ENCODE data around the gene UGT1A4.

The UGT1A4 gene

GRCh38 chr2:233718552-233718951 is at the start of gene UGT1A4:
TSS of gene UGT1A4 (plus strand) at chr2:233718736. CDS start at chr2:233718821, 85 bp downstream.
- no peak for DNase-seq

GRCh38 chr2:233671290-233672161 is 47.0 kb upstream of the UGT1A4 start, which contains the start of gene UGT1A9:
TSS of gene UGT1A9 (plus strand) at chr2:233671898. CDS start at chr2:233671935, 37 bp downstream.
- no peak for DNase-seq

DNA sequence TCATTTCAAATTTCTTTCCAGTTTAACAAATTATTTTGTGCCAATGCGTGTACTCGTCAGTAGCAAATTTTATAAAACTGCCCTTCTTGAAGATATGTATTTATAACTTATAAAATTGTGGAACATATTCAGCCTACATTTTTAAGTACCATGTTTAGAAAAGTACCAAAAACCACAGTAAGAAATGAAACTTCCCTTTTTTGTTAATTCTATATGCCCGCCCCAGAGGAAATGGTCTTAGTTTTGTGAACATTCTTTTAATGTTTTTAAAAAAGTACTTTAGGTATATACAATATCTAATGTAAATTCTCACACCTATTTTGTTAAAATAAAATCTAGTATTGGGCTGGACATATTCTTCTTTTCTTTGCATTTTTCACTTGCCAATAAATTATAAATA is 45.6 kb upstream of the UGT1A4 start:
- no peak for DNase-seq

GRCh38 chr2:233673896-233674295 is 44.6 kb upstream of the UGT1A4 start:
- no peak for DNase-seq

- no peak for DNase-seq
These were observed 44.2 kb upstream of the UGT1A4 start for GRCh38 chr2:233674314-233674713.

GRCh38 chr2:233674995-233675394 is 43.5 kb upstream of the UGT1A4 start:
- no peak for DNase-seq

GRCh38 chr2:233676046-233676445 is 42.5 kb upstream of the UGT1A4 start:
- no peak for DNase-seq

DNA sequence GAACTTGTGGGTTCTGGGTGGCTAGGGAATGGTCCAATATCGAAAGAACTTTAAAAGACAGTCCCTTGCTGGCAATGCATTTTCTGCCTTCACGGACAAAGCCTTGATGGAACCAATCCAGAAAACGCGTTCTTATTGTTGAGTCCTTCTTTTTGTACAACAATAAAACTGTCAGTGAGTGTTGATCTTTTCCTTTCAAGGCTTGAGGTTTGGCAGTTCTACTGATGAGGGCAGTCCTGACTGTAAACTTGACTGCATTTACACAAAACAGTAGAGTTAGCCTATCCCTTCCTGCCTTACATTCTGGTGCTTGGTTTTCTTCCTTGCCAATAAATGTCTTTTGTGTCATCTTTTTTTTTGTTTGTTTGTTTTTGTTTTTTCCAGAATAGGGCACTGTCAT is 39.3 kb upstream of the UGT1A4 start:
- no peak for DNase-seq

- DNase-seq: no peak
These were observed 38.0 kb upstream of the UGT1A4 start for GRCh38 chr2:233680361-233681045.

DNA sequence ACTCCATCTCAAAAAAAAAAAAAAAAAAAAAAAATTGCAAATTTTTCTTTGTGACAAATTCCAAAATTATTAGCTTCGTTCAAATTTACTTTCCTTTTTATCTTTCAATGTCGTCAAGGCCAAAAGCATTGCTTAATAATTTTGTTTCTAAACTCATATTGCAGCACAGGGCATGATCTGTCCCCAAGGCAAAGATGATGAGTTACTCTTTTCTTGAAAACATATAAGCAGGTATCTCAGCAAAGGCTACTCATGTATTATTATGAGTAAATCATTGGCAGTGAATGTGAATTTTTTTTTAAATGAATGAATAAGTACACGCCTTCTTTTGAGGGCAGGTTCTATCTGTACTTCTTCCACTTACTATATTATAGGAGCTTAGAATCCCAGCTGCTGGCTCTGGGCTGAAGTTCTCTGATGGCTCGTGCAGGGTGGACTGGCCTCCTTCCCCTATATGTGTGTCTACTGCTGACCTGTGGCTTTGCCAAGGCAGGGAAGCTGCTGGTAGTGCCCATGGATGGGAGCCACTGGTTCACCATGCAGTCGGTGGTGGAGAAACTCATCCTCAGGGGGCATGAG is 36.9 kb upstream of the UGT1A4 start, which contains the start of gene UGT1A7:
Gene UGT1A7, plus strand, starts transcription at position 381 of the 579 bp plus-strand sequence. Its CDS starts 37 bp downstream, at position 418.
- DNase-seq: no peak

DNA sequence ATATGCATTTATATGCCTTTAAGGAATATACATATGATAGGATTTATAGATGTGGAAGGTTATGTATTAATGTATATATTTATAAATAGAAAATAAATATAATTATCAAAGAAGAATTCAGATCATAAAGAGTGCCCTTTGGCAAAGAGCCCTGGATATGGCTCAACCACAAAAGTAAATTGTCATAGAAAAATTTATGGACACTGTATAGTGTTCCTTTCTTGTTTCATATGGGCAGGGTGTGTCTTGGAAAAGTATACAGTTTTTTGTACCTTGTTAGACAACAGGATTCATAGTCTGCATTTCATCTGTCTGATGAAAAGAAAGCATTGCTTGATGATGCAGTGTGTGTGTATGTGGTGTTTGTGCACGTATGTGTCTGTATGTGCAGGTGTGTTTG is 33.9 kb upstream of the UGT1A4 start:
- no peak for DNase-seq

DNA sequence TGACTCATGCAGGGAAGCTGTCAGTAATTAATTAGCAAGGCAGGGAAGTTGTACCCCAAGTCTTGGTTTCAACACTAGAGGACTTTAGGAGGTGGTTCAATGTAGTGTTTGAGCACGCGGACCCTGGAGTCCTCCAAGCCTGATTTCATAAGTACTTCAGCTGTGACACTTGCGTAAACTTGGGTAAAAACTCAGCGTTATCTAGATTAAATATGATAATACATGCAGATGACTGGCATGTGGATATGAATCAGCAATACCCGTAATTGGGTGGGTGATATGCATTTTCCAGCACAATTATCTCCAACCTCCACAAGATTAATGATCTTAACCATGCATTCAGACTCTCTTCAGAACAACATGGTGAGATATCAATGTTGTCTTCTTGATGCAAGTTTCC is 31.6 kb upstream of the UGT1A4 start:
- no peak for DNase-seq

DNA sequence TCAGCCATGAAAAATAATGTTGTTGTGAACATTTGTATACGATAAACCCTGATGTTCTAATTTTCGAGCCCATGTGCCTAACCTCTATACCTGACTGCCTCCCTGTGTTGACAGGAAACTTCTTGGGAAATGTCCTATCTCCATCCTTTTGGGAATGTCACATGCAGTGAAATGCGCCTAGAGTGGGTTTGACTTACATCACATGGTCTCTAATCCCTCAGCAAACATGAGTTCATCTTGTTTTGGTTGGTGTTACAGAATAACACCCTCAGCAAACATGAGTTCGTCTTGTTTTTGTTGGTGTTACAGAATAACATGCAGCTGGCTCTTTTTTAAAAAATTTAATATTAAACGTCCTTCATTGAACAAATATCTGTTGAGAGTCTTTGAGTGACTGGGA is 30.2 kb upstream of the UGT1A4 start:
- no peak for DNase-seq

DNA sequence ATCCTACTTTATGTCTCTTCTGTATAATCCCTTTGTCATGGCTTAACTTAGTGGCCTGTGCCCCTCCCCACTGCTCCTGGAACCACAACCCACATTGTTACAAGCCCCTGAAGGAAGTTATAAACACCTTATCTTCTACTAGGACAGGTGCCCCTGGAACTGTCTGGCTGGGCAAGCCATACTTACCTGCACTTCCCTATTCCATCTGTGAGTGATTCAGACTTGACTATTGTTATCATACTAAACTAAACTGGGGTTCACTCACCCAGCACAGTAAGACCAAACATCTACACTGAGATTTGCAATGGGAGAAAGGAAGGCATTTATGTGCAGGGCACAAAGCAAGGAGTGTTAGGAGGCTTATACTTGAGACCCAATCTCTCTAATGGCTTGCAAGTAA is 29.5 kb upstream of the UGT1A4 start:
- no peak for DNase-seq

DNA sequence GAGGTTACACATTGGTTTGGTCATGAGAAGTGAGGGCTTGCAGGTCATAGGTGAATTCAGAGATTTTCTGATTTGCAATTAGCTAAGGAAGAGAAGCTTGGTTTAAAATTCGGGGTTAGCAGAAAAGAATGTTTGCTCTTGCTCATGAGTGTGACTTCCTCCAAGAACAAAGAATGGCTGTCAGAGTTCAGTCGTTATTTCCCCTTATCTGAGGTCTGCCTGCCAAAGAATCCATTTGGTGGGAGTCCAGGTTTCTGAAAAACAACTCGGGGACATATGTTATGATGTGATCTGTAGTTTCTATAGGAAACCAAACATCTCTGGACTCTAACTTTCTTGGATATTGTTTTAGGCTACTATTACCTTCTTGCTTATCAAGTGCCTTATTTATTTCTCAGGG is 29.0 kb upstream of the UGT1A4 start:
- DNase-seq: no peak

GRCh38 chr2:233690444-233690843 is 28.1 kb upstream of the UGT1A4 start:
- no peak for DNase-seq

- DNase-seq: no peak
These were observed 26.8 kb upstream of the UGT1A4 start for GRCh38 chr2:233691443-233692433.

DNA sequence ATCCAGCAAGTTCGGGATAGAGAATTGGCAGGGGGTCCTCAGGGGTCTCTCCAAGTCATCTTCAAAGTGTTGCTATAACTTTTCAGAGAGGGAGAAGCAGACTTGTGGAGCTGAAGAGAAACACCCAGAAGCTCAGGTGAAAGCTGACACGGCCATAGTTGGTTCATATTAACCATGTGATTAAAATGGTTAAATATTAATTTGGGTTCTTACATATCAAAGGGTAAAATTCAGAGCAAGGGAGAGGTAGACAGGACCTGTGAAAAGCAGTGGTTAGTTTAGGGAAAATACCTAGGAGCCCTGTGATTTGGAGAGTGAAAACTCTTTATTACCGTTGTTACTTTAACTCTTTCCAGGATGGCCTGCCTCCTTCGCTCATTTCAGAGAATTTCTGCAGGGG is 25.9 kb upstream of the UGT1A4 start, which contains the start of gene UGT1A6:
Gene UGT1A6, plus strand, starts transcription at position 243 of the 400 bp plus-strand sequence. Its CDS starts 115 bp downstream, at position 358.
- no peak for DNase-seq

GRCh38 chr2:233693963-233694362 is 24.6 kb upstream of the UGT1A4 start:
- DNase-seq: no peak

- no peak for DNase-seq
These were observed 19.8 kb upstream of the UGT1A4 start for GRCh38 chr2:233698740-233699139.

GRCh38 chr2:233699424-233700027 is 19.0 kb upstream of the UGT1A4 start:
- DNase-seq: no peak

All from bone marrow (tissue), 2 donors.